ENCODE measurements around the gene ARHGEF38.

The ARHGEF38 gene

GRCh38 chr4:105601406-105601805, 49.0 kb downstream of the ARHGEF38 start:
- Histone ChIP-seq H2BK5ac (ENCODE audit: low read length) (no peak overlapping the region), H3K79me1 (ENCODE audit: low read depth, low read length) (no peaks in the 10 kb centered on the region), H3K14ac (ENCODE audit: low read length) (no peak overlapping the region), H2BK120ac (ENCODE audit: low read depth, low read length) (no peak overlapping the region), H3K9me3 (replicated peaks in 1 of 2; ENCODE audit: control insufficient read depth in 2 of 2, insufficient read depth in 1 of 2, low read depth in 1 of 2, low read length in 2 of 2) (no peaks in the 10 kb centered on the region), H3K18ac (ENCODE audit: low read length) (no peak overlapping the region), H3K9ac (ENCODE audit: low read depth, low read length, poor library complexity) (no peak overlapping the region), H3K36me3 (replicated peaks in 1 of 2; ENCODE audit: control insufficient read depth in 2 of 2, insufficient read depth in 2 of 2, low read length in 2 of 2) (no peaks in the 10 kb centered on the region), H2AK5ac (ENCODE audit: low read depth, low read length) (no peak overlapping the region), H3K4me3 (ENCODE audit: low read length in 2 of 2) (no peak overlapping the region), H4K8ac (ENCODE audit: low read depth, low read length) (no peak overlapping the region), H3K4me2 (ENCODE audit: insufficient read depth, low read length, poor library complexity, severe bottlenecking) (no peak overlapping the region), H3K27ac (replicated peaks; ENCODE audit: low read length) (no peak overlapping the region), H3K23ac (ENCODE audit: low read depth, low read length, poor library complexity) (no peak overlapping the region), H4K91ac (ENCODE audit: low read depth, low read length, poor library complexity) (no peak overlapping the region), H2AFZ (ENCODE audit: low read length) (no peak overlapping the region), H3K4ac (ENCODE audit: low read length) (no peak overlapping the region), H2BK15ac (ENCODE audit: low read length) (no peak overlapping the region), H3K27me3 (ENCODE audit: control insufficient read depth in 3 of 3, insufficient read depth in 3 of 3, low read depth in 1 of 3, low read length in 3 of 3) (peaks cover 0 to 61% (median 0%) of the 10 kb centered on the region in 3 experiments), H2BK12ac (ENCODE audit: low read length) (no peak overlapping the region), H3K4me1 (ENCODE audit: control insufficient read depth in 2 of 2, insufficient read depth in 1 of 2, low read depth in 1 of 2, low read length in 2 of 2) (peaks cover 0 to 5% of the 10 kb centered on the region in 2 donors)
- no peak for DNase-seq (ENCODE audit: low spot score)
- WGBS, 2 donors (ENCODE audit: extremely low coverage in 2 of 2, insufficient read length in 2 of 2, insufficient replicate concordance in 1 of 2): no CpG with 5 or more reads among the region's 1 CpG

- no CpG with 5 or more reads among the region's 1 CpG for WGBS, 2 donors (ENCODE audit: extremely low coverage in 2 of 2, insufficient read length in 2 of 2, insufficient replicate concordance in 1 of 2)
- H3K4me2 ChIP-seq (ENCODE audit: insufficient read depth, low read length, poor library complexity, severe bottlenecking): no peak overlapping the region
- H2BK5ac ChIP-seq (ENCODE audit: low read length): no peak overlapping the region
- no peak for DNase-seq (ENCODE audit: low spot score)
- H3K4me1 ChIP-seq (ENCODE audit: control insufficient read depth in 2 of 2, insufficient read depth in 1 of 2, low read depth in 1 of 2, low read length in 2 of 2): peaks cover 0 to 5% of the 10 kb centered on the region in 2 donors
- H2BK120ac ChIP-seq (ENCODE audit: low read depth, low read length): no peak overlapping the region
- no peak overlapping the region for H3K27ac ChIP-seq (replicated peaks; ENCODE audit: low read length)
- H2BK15ac ChIP-seq (ENCODE audit: low read length): no peak overlapping the region
- no peak overlapping the region for H3K23ac ChIP-seq (ENCODE audit: low read depth, low read length, poor library complexity)
- no peaks in the 10 kb centered on the region for H3K36me3 ChIP-seq (replicated peaks in 1 of 2; ENCODE audit: control insufficient read depth in 2 of 2, insufficient read depth in 2 of 2, low read length in 2 of 2)
- H3K79me1 ChIP-seq (ENCODE audit: low read depth, low read length): no peaks in the 10 kb centered on the region
- no peak overlapping the region for H3K9ac ChIP-seq (ENCODE audit: low read depth, low read length, poor library complexity)
- H3K27me3 ChIP-seq (ENCODE audit: control insufficient read depth in 3 of 3, insufficient read depth in 3 of 3, low read depth in 1 of 3, low read length in 3 of 3): peaks cover 0 to 57% (median 0%) of the 10 kb centered on the region in 3 experiments
- H3K18ac ChIP-seq (ENCODE audit: low read length): no peak overlapping the region
- no peak overlapping the region for H4K8ac ChIP-seq (ENCODE audit: low read depth, low read length)
- H2AFZ ChIP-seq (ENCODE audit: low read length): no peak overlapping the region
- H3K4me3 ChIP-seq (ENCODE audit: low read length in 2 of 2): no peak overlapping the region
- no peaks in the 10 kb centered on the region for H3K9me3 ChIP-seq (replicated peaks in 1 of 2; ENCODE audit: control insufficient read depth in 2 of 2, insufficient read depth in 1 of 2, low read depth in 1 of 2, low read length in 2 of 2)
- H4K91ac ChIP-seq (ENCODE audit: low read depth, low read length, poor library complexity): no peak overlapping the region
- H2BK12ac ChIP-seq (ENCODE audit: low read length): no peak overlapping the region
- H3K4ac ChIP-seq (ENCODE audit: low read length): no peak overlapping the region
- H2AK5ac ChIP-seq (ENCODE audit: low read depth, low read length): no peak overlapping the region
- H3K14ac ChIP-seq (ENCODE audit: low read length): no peak overlapping the region
Measured at GRCh38 chr4:105603158-105603557, 50.7 kb downstream of the ARHGEF38 start.

GRCh38 chr4:105605493-105605892, 53.1 kb downstream of the ARHGEF38 start:
- no peak overlapping the region for H2AFZ ChIP-seq (ENCODE audit: low read length)
- H2AK5ac ChIP-seq (ENCODE audit: low read depth, low read length): no peak overlapping the region
- H4K91ac ChIP-seq (ENCODE audit: low read depth, low read length, poor library complexity): no peak overlapping the region
- no peak overlapping the region for H2BK120ac ChIP-seq (ENCODE audit: low read depth, low read length)
- no peak for DNase-seq (ENCODE audit: low spot score)
- no peak overlapping the region for H3K4ac ChIP-seq (ENCODE audit: low read length)
- no peak overlapping the region for H2BK5ac ChIP-seq (ENCODE audit: low read length)
- H3K9me3 ChIP-seq (replicated peaks in 1 of 2; ENCODE audit: control insufficient read depth in 2 of 2, insufficient read depth in 1 of 2, low read depth in 1 of 2, low read length in 2 of 2): no peaks in the 10 kb centered on the region
- no peak overlapping the region for H4K8ac ChIP-seq (ENCODE audit: low read depth, low read length)
- no peak overlapping the region for H3K27ac ChIP-seq (replicated peaks; ENCODE audit: low read length)
- WGBS, 2 donors (ENCODE audit: extremely low coverage in 2 of 2, insufficient read length in 2 of 2, insufficient replicate concordance in 1 of 2): no CpG with 5 or more reads among the region's 1 CpG
- H3K4me3 ChIP-seq (ENCODE audit: low read length in 2 of 2): no peak overlapping the region
- no peaks in the 10 kb centered on the region for H3K36me3 ChIP-seq (replicated peaks in 1 of 2; ENCODE audit: control insufficient read depth in 2 of 2, insufficient read depth in 2 of 2, low read length in 2 of 2)
- no peaks in the 10 kb centered on the region for H3K79me1 ChIP-seq (ENCODE audit: low read depth, low read length)
- no peak overlapping the region for H3K14ac ChIP-seq (ENCODE audit: low read length)
- no peak overlapping the region for H3K4me2 ChIP-seq (ENCODE audit: insufficient read depth, low read length, poor library complexity, severe bottlenecking)
- H3K23ac ChIP-seq (ENCODE audit: low read depth, low read length, poor library complexity): no peak overlapping the region
- peaks cover 0 to 50% (median 0%) of the 10 kb centered on the region in 3 experiments for H3K27me3 ChIP-seq (ENCODE audit: control insufficient read depth in 3 of 3, insufficient read depth in 3 of 3, low read depth in 1 of 3, low read length in 3 of 3)
- H3K18ac ChIP-seq (ENCODE audit: low read length): no peak overlapping the region
- peaks cover 0 to 2% of the 10 kb centered on the region in 2 donors for H3K4me1 ChIP-seq (ENCODE audit: control insufficient read depth in 2 of 2, insufficient read depth in 1 of 2, low read depth in 1 of 2, low read length in 2 of 2)
- H3K9ac ChIP-seq (ENCODE audit: low read depth, low read length, poor library complexity): no peak overlapping the region
- H2BK15ac ChIP-seq (ENCODE audit: low read length): no peak overlapping the region
- H2BK12ac ChIP-seq (ENCODE audit: low read length): no peak overlapping the region

GRCh38 chr4:105607876-105608275, 55.5 kb downstream of the ARHGEF38 start:
- Histone ChIP-seq H4K91ac (ENCODE audit: low read depth, low read length, poor library complexity) (no peak overlapping the region), H3K79me1 (ENCODE audit: low read depth, low read length) (no peaks in the 10 kb centered on the region), H3K4me1 (ENCODE audit: control insufficient read depth in 2 of 2, insufficient read depth in 1 of 2, low read depth in 1 of 2, low read length in 2 of 2) (no peaks in the 10 kb centered on the region), H2BK15ac (ENCODE audit: low read length) (no peak overlapping the region), H3K4me2 (ENCODE audit: insufficient read depth, low read length, poor library complexity, severe bottlenecking) (no peak overlapping the region), H3K23ac (ENCODE audit: low read depth, low read length, poor library complexity) (no peak overlapping the region), H2BK12ac (ENCODE audit: low read length) (no peak overlapping the region), H4K8ac (ENCODE audit: low read depth, low read length) (no peak overlapping the region), H3K14ac (ENCODE audit: low read length) (no peak overlapping the region), H3K27ac (replicated peaks; ENCODE audit: low read length) (no peak overlapping the region), H2AFZ (ENCODE audit: low read length) (no peak overlapping the region), H2BK120ac (ENCODE audit: low read depth, low read length) (no peak overlapping the region), H2AK5ac (ENCODE audit: low read depth, low read length) (no peak overlapping the region), H3K36me3 (replicated peaks in 1 of 2; ENCODE audit: control insufficient read depth in 2 of 2, insufficient read depth in 2 of 2, low read length in 2 of 2) (no peaks in the 10 kb centered on the region), H2BK5ac (ENCODE audit: low read length) (no peak overlapping the region), H3K27me3 (ENCODE audit: control insufficient read depth in 3 of 3, insufficient read depth in 3 of 3, low read depth in 1 of 3, low read length in 3 of 3) (peaks cover 0 to 33% (median 0%) of the 10 kb centered on the region in 3 experiments), H3K18ac (ENCODE audit: low read length) (no peak overlapping the region), H3K4ac (ENCODE audit: low read length) (no peak overlapping the region), H3K9ac (ENCODE audit: low read depth, low read length, poor library complexity) (no peak overlapping the region), H3K9me3 (replicated peaks in 1 of 2; ENCODE audit: control insufficient read depth in 2 of 2, insufficient read depth in 1 of 2, low read depth in 1 of 2, low read length in 2 of 2) (no peaks in the 10 kb centered on the region), H3K4me3 (ENCODE audit: low read length in 2 of 2) (no peak overlapping the region)
- no peak for DNase-seq (ENCODE audit: low spot score)
- no CpG with 5 or more reads among the region's 2 CpGs for whole genome bisulfite sequencing, 2 donors (ENCODE audit: extremely low coverage in 2 of 2, insufficient read length in 2 of 2, insufficient replicate concordance in 1 of 2)
